Measurements from ENCODE around the gene PRDM10. TPM values are rescaled to one million over a fixed set of nuclear protein-coding genes. Genes with fewer than 3 reads are reported as not detected.
A peak's percentile ranks its signal among the peaks of the same experiment; 100 is the strongest.
"Not testable (repeated sequence)": the region's sequence is repeated elsewhere in the genome, so short reads cannot be mapped to it uniquely, and the experiment has no call there.

Gene PRDM10
- polyA plus RNA-seq, 1 donor from 2014 or later: 13.7 TPM

- TF ChIP-seq EP300 (conservative IDR thresholded peaks at IDR 0.05; ENCODE audit: poor library complexity, severe bottlenecking) (no peak), RAD21 (conservative IDR thresholded peaks at IDR 0.05) (no peak), EZH2 (IDR thresholded peaks at IDR 0.05; ENCODE audit: borderline replicate concordance, insufficient read depth, low read length, poor library complexity, severe bottlenecking) (no peak), CTCF (IDR thresholded peaks at IDR 0.05; ENCODE audit: poor library complexity, severe bottlenecking) (no peak), MXI1 (conservative IDR thresholded peaks at IDR 0.05; ENCODE audit: poor library complexity, severe bottlenecking) (no peak), POLR2AphosphoS5 (IDR thresholded peaks at IDR 0.05) (no peak), SMC3 (conservative IDR thresholded peaks at IDR 0.05; ENCODE audit: poor library complexity) (no peak), TAF1 (IDR thresholded peaks at IDR 0.05; ENCODE audit: low read depth) (no peak), REST (IDR thresholded peaks at IDR 0.05; ENCODE audit: borderline replicate concordance) (no peak)
Measured at GRCh38 chr11:129955282-129955681, 47.4 kb downstream of the PRDM10 start.

GRCh38 chr11:129954703-129955102, 47.9 kb downstream of the PRDM10 start:
- not testable (repeated sequence) for H2AFZ ChIP-seq (ENCODE audit: low read depth, low read length); H3K9ac ChIP-seq (ENCODE audit: low read length); H3K9me2 ChIP-seq (ENCODE audit: insufficient read depth, low read length); H3F3A ChIP-seq (ENCODE audit: insufficient read depth, low read length, poor library complexity, severe bottlenecking); H3K9me3 ChIP-seq (ENCODE audit: low read length); H3K79me2 ChIP-seq (replicated peaks; ENCODE audit: insufficient read depth, low read length); H3K27ac ChIP-seq (ENCODE audit: low read length); H4K20me1 ChIP-seq (ENCODE audit: insufficient read depth); H3K4me3 ChIP-seq (ENCODE audit: low read length); H3K4me2 ChIP-seq (ENCODE audit: low read length); H3K27me3 ChIP-seq (ENCODE audit: insufficient read depth, low read depth, low read length); H3K36me3 ChIP-seq (ENCODE audit: insufficient read depth, low read length)

More at GRCh38 chr11:129955282-129955681, 47.4 kb downstream of the PRDM10 start:
- Histone ChIP-seq H3K9me3 (ENCODE audit: low read length) (no peaks in the 10 kb centered on the region), H3K9ac (ENCODE audit: low read length) (no peak overlapping the region), H3K27ac (ENCODE audit: low read length) (no peak overlapping the region), H3K36me3 (ENCODE audit: insufficient read depth, low read length) (no peaks in the 10 kb centered on the region), H2AFZ (ENCODE audit: low read depth, low read length) (no peak overlapping the region), H3K79me2 (replicated peaks; ENCODE audit: insufficient read depth, low read length) (no peaks in the 10 kb centered on the region), H3K9me2 (ENCODE audit: insufficient read depth, low read length) (no peaks in the 10 kb centered on the region), H3K4me2 (ENCODE audit: low read length) (no peak overlapping the region), H3K4me3 (ENCODE audit: low read length) (no peak overlapping the region), H4K20me1 (ENCODE audit: insufficient read depth) (no peaks in the 10 kb centered on the region), H3F3A (ENCODE audit: insufficient read depth, low read length, poor library complexity, severe bottlenecking) (no peaks in the 10 kb centered on the region), H3K27me3 (ENCODE audit: insufficient read depth, low read depth, low read length) (no peaks in the 10 kb centered on the region)

GRCh38 chr11:129951866-129952262, 50.8 kb downstream of the PRDM10 start:
- Histone ChIP-seq H3K36me3 (ENCODE audit: insufficient read depth, low read length) (no peaks in the 10 kb centered on the region), H3K4me3 (ENCODE audit: low read length) (no peak overlapping the region), H3F3A (ENCODE audit: insufficient read depth, low read length, poor library complexity, severe bottlenecking) (no peaks in the 10 kb centered on the region), H3K9me3 (ENCODE audit: low read length) (no peaks in the 10 kb centered on the region), H2AFZ (ENCODE audit: low read depth, low read length) (no peak overlapping the region), H3K9ac (ENCODE audit: low read length) (no peak overlapping the region), H4K20me1 (ENCODE audit: insufficient read depth) (no peaks in the 10 kb centered on the region), H3K27ac (ENCODE audit: low read length) (peak overlapping the region; percentile 43), H3K9me2 (ENCODE audit: insufficient read depth, low read length) (no peaks in the 10 kb centered on the region), H3K4me2 (ENCODE audit: low read length) (no peak overlapping the region), H3K79me2 (replicated peaks; ENCODE audit: insufficient read depth, low read length) (no peaks in the 10 kb centered on the region), H3K27me3 (ENCODE audit: insufficient read depth, low read depth, low read length) (no peaks in the 10 kb centered on the region)
- TF ChIP-seq EP300 (conservative IDR thresholded peaks at IDR 0.05; ENCODE audit: poor library complexity, severe bottlenecking): no peak
